Kidney (tissue), 14 donors: ENCODE measurements around the gene TUNAR. TPM values are rescaled to one million over a fixed set of nuclear protein-coding genes. Genes with fewer than 3 reads are reported as not detected.

Experiments used
- DNase-seq, 5 donors: peaks; one replicate each; pipeline ENCODE4 v3.0.0-alpha.2; 2013 to 2020
- FAIRE-seq: peaks from 2 replicates; lab custom pipeline; 2012; peaks lifted over from hg19 to GRCh38; lab: Jason Lieb, UNC
- H3K27ac ChIP-seq, 2 donors: one replicate each; pipeline ENCODE4 v1.7.0; 2013; ENCODE audit warnings: low read depth in 2 of 2, low read length in 2 of 2, inconsistent platforms in 1 of 2
- H3K27me3 ChIP-seq: one replicate; pipeline ENCODE4 v1.7.1; 2013; ENCODE audit warnings: low read length, inconsistent platforms; ENCODE audit not compliant: control insufficient read depth, insufficient read depth
- H3K36me3 ChIP-seq, 3 donors: one replicate each; pipeline versions ENCODE4 v1.7.0 to v1.7.1; 2013; ENCODE audit warnings: low read length in 3 of 3, control low read depth in 1 of 3, inconsistent platforms in 1 of 3; ENCODE audit not compliant: insufficient read depth in 3 of 3, control insufficient read depth in 2 of 3
- H3K4me1 ChIP-seq, 3 donors: one replicate each; pipeline versions ENCODE4 v1.7.0 to v1.7.1; 2013; ENCODE audit warnings: low read length in 3 of 3, inconsistent platforms in 1 of 3, low read depth in 1 of 3; ENCODE audit not compliant: control insufficient read depth in 2 of 3, insufficient read depth in 2 of 3
- H3K4me3 ChIP-seq, 3 donors: one replicate each; pipeline versions ENCODE4 v1.7.0 to v1.8.1; 2013; ENCODE audit warnings: low read length in 3 of 3, control low read depth in 1 of 3, inconsistent platforms in 1 of 3
- H3K9ac ChIP-seq, 3 donors: one replicate each; pipeline versions ENCODE4 v1.7.0 to v1.7.1; 2013; ENCODE audit warnings: low read length in 3 of 3, control low read depth in 1 of 3, inconsistent platforms in 1 of 3
- H3K9me3 ChIP-seq, 3 donors: one replicate each; pipeline versions ENCODE4 v1.7.0 to v1.7.1; 2013; ENCODE audit warnings: low read length in 3 of 3, control low read depth in 1 of 3, inconsistent platforms in 1 of 3; ENCODE audit not compliant: control insufficient read depth in 2 of 3, insufficient read depth in 1 of 3
- CTCF ChIP-seq: IDR thresholded peaks from 3 replicates; pipeline ENCODE4 v1.5.1; 2012; ENCODE audit warnings: mild to moderate bottlenecking, moderate library complexity, borderline replicate concordance; ENCODE audit not compliant: insufficient read depth; ENCODE audit errors: extremely low read depth
- intact Hi-C: fragments of 100-400 bp; cut with DNase I; formaldehyde crosslinking; loops from one replicate; pipeline ENCODE4 v1.11.1; 2022
- polyA plus RNA-seq: library from polyadenylated mRNA; stranded (reverse); fragments of 350-450 nt; fragmentation: Illumina TruSeq; extraction: RNeasy Lipid Tissue Mini Kit (QIAGEN cat#74804); gene quantifications from one replicate; pipeline ENCODE4 v1.2.3, GENCODE V29; 2014; ENCODE audit warnings: low read depth, low replicate concordance; ENCODE audit not compliant: insufficient read depth
- total RNA-seq: library from RNA; stranded (reverse); fragmentation: NEBNext Ultra II Directional; extraction: Animal tissue kit (Norgen Biotek cat#: 25700); gene quantifications from one replicate; pipeline ENCODE4 v1.2.1, GENCODE V29; 2021
- donor health status: control.
- donor health status: control.
- donor health status: control.
- donor health status: control.
- donor health status: control.
- donor health status: DM: yes; HTN: yes; CAD: no.
- donor health status: Normal renal cell carcinoma (clear cell type).

TUNAR gene
- total and polyA plus RNA-seq, 2 donors from 2014 or later, result 0.82 TPM; not detected in 1

- Histone ChIP-seq H3K9ac (no peak overlapping the region), H3K4me3 (no peak overlapping the region), H3K27me3 (no peaks in the 10 kb centered on the region), H3K27ac (no peak overlapping the region), H3K36me3 (no peaks in the 10 kb centered on the region), H3K4me1 (no peaks in the 10 kb centered on the region), H3K9me3 (peaks cover 0 to 2% (median 0%) of the 10 kb centered on the region in 3 donors)
- DNase-seq (no peak), FAIRE-seq (no peak)
- intact Hi-C loops, result no loop called here
- TF ChIP-seq CTCF, result no peak
Measured at GRCh38 chr14:95863295-95863694, 13.3 kb upstream of the TUNAR start.

- TF ChIP-seq CTCF, result no peak
- H3K4me1 ChIP-seq, result no peaks in the 10 kb centered on the region
- intact Hi-C loops, result no loop called here
- H3K9me3 ChIP-seq, result peaks cover 0 to 2% (median 0%) of the 10 kb centered on the region in 3 donors
- peaks cover under 1% of the 10 kb centered on the region for H3K27me3 ChIP-seq
- H3K36me3 ChIP-seq, result no peaks in the 10 kb centered on the region
- no peak overlapping the region for H3K9ac ChIP-seq
- FAIRE-seq, result no peak
- no peak for DNase-seq
- H3K27ac ChIP-seq, result no peak overlapping the region
- H3K4me3 ChIP-seq, result no peak overlapping the region
Measured at GRCh38 chr14:95869776-95870175, 6.9 kb upstream of the TUNAR start.

- Histone ChIP-seq H3K36me3 (no peaks in the 10 kb centered on the region), H3K9ac (no peak overlapping the region), H3K9me3 (peaks cover 0 to 2% (median 0%) of the 10 kb centered on the region in 3 donors), H3K27me3 (peaks cover 6% of the 10 kb centered on the region), H3K4me1 (no peaks in the 10 kb centered on the region), H3K27ac (no peak overlapping the region), H3K4me3 (no peak overlapping the region)
- FAIRE-seq (no peak), DNase-seq (no peak)
- TF ChIP-seq CTCF, result no peak
- intact Hi-C loops, result no loop called here
Measured at GRCh38 chr14:95870772-95871171, 5.9 kb upstream of the TUNAR start.

GRCh38 chr14:95871531-95871930, 5.1 kb upstream of the TUNAR start:
- H3K27ac ChIP-seq, result no peak overlapping the region
- no peaks in the 10 kb centered on the region for H3K36me3 ChIP-seq
- no peaks in the 10 kb centered on the region for H3K9me3 ChIP-seq
- DNase-seq (no peak), FAIRE-seq (no peak)
- TF ChIP-seq CTCF, result no peak
- intact Hi-C loops, result no loop called here
- H3K9ac ChIP-seq, result no peak overlapping the region
- peaks cover 6% of the 10 kb centered on the region for H3K27me3 ChIP-seq
- peaks cover 0 to 2% (median 0%) of the 10 kb centered on the region in 3 donors for H3K4me1 ChIP-seq
- no peak overlapping the region for H3K4me3 ChIP-seq
